Measurements from ENCODE around the gene DCC.

The DCC gene

GRCh38 chr18:53117851-53118250, 777.9 kb downstream of the DCC start:
- no peak for DNase-seq

- DNase-seq: no peak
Measured at GRCh38 chr18:53126210-53126609, 786.2 kb downstream of the DCC start.

DNA sequence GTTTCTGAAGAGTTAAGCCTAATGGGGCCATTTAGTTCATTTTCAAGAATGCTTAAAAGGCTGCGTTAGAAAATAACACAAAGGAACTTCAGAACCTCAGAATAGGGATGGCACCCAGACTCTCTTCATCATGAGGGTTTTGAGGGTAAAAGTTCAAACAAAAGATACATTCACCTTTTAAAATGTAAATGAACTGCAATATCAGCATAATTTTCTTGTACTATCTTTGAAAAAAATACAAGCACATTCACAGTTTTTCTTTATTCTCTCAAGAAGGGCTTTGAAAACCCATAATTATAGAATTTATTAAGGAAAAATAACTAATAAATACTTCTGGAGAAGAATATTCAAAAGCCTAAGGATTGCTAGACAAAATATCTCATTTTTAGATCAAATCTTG, 791.0 kb downstream of the DCC start:
- DNase-seq: no peak

- no peak for DNase-seq
Measured at GRCh38 chr18:53134711-53135110, 794.7 kb downstream of the DCC start.

DNA sequence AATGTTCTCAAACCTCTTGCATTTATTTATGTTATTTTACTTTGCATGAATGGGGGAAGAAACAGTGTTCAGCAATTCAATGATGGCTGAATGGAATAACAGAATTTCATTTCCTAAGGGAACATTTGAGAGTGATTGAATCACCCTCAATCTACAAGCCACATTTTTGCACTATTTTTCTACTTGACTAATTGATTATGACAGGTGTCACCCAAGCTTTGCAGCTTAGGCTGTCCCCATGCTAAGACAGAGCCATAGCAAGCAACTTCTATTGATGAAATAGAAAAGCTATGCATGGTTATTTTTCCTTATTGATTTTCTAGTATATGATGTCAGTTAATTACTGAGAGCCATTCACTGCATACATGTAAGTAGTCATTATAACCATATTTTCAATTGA, 795.7 kb downstream of the DCC start:
- no peak for DNase-seq

DNA sequence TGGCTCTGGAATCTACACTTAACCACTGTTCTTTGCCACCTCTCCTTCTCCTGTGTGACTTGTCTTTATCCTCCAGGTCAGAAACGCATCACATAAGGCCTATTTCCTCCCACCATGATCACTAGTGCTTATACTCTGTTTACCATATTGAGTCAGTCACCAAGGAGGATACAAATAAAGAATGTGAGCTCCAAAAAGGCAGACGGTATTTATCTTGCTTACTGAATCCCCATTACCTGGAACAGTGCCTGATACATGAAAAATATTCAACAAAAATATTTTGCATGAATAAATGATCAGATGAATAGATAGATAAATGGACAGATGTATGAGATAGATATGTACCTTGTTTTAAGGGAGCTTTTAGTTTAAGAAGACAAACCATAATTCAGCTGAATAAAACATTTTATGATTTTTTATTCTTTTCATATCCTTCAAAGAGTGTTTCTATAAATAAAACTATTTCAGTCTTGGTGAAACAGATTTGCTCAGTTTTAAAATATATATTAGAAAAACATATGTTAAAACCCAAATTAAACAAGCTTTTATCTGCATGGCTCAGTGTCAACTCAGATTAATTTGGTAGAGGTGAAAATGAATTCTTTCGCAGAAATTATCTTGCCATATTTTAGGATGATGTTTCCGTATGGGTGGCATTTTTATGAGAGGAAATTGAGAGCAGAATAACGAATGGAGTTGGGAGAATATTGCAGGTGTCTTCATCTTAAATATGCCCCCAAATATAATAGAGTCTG, 799.9 kb downstream of the DCC start:
- peak in 1 of 2 donors; percentile 6 for DNase-seq

- no peak for DNase-seq
Measured at GRCh38 chr18:53142005-53142404, 802.0 kb downstream of the DCC start.

GRCh38 chr18:53147472-53147871, 807.5 kb downstream of the DCC start:
- DNase-seq: no peak

GRCh38 chr18:53148123-53148522, 808.1 kb downstream of the DCC start:
- DNase-seq: no peak

GRCh38 chr18:53152476-53152875, 812.5 kb downstream of the DCC start:
- no peak for DNase-seq

- no peak for DNase-seq
Measured at GRCh38 chr18:53153281-53153680, 813.3 kb downstream of the DCC start.

DNA sequence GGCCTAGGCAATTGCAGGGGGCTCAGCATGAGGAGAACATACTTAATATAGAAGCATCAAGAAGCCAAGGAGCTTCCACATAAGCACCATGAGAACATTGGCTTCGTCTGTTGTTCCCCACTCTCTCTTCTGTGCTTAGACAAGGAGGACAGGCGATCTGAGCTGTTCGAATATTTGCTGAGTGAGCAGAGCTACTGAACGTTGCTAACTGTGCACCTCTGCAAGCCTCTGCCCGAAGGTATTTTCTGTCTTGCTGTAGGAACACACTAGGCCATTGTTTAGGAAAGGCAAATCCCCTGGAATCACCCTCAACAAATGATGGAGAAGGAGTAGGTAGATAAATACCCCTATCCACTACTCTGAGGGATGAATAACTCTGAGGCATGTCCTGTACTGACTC, 813.8 kb downstream of the DCC start:
- no peak for DNase-seq

- DNase-seq: no peak
Measured at GRCh38 chr18:53165770-53166169, 825.8 kb downstream of the DCC start.

DNA sequence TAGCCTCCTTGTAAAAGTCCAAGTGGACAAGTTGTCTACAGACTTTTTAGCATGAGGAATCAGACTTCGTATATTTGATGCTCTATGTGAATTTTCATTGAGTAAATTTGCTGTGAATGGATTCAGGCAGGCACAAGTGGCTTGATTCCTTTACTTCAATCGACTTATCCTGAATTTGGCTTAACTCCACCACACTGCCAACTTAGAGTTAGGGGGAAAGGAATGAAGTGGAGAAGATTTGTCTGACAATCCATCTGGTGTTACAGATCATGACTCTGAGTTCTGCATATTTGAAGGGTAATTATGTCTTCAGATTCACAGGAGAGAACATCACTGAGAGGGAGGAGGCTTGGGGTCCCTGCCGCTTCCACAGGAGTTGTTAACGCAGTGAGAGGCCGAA, 829.3 kb downstream of the DCC start:
- DNase-seq: no peak

DNA sequence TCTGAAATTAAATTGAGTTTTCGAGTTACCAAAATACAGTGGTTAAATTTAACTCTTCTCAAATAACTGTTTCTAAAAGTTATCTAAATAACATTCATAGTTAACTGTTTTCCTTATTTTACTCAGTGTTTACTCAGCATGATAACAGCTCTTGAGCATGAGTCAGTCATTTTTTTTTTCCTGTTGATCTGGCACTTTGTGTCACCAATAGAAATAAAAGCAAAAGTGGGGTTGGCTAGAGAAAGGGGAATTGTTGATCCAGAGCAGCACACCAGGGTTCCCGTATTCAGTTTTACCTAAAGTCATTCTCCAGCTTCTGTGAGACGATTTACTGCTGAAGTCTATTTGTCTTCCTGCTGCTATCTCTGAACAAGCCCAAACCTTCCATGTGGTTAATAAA, 851.6 kb downstream of the DCC start:
- DNase-seq: no peak

DNA sequence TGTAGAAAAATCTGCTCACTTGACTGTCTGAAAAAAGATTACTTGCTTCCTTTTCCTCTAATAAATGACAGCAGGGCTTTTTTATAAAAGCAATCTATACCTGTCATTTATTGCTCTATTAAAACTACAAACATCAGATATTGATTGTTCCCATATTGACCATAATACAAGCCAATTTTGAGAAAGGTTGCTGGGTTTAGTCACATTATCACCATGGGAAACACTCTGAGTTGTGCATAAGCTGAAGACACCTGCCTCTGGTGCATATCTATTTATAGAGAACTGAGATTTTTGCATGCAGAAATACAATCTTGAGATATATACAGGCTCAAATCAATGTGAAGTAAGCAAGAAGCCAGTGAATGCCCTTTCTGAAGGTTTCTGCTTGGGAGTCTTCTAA, 853.9 kb downstream of the DCC start:
- DNase-seq: no peak

- DNase-seq: no peak
Measured at GRCh38 chr18:53219853-53220252, 879.9 kb downstream of the DCC start.

DNA sequence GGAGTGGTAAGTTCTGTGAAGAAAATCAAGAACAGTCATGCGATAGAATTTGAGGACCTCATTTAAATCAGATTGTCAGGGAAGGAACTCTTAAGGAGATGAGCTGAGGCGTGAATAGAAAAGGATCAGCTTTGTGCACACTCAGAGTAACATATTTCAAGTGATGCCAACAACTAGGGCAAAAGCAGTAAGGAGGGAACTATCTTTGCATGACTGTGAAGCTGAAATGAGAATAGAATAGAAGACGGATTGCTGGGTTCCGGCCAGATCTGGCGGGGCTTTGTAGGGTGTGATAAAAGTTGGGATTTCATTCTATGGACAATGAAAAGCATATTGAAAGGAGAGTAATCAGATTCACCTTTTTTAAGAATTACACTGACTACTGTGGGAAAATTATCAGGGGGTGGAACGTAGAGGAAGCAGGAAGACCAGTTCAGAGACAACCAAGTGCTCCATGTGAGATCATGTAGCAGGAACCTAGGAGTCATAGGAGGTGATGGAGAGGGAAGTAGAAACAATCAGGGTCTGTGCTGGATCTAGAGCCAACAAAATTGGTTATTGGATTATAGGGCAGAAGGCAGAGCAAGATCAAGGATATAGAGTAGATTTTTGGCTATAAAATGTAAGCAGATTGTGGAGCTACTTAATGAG, 884.3 kb downstream of the DCC start:
- no peak for DNase-seq

DNA sequence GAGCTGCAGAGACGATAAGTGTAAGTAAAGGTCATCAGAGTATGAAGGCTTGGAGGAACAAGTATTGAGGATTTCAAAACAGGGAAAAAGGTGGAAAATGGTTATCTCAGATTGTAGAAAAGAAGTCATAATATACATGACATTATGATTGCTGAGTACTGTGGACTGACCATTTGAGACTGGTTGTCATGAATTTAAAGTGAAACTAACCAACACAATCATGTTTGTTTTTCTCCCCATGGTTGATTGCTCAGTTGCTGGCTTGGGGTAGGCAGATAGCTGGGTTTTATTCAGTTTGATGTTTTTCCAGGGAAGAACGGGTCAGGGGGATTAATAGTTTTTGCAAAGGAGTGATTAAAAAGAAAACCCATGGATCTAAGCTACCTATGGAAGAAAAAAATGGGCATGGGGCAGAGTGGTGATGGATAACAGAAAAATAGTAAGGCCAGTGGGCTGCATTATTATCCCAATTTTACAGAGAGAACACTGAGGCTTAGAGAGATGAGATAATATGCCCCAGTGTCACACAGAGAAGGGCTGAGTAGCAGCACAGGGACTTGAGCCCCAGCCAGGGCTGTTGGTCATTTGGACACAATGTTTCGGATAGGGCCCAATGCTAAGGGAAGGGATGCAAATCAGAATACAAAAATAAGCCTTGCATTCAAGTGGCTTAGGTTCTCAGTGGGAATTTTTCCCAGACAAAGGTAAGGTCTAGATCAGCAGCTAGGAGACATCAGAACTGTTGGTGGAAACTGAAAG, 885.7 kb downstream of the DCC start:
- DNase-seq: no peak

DNA sequence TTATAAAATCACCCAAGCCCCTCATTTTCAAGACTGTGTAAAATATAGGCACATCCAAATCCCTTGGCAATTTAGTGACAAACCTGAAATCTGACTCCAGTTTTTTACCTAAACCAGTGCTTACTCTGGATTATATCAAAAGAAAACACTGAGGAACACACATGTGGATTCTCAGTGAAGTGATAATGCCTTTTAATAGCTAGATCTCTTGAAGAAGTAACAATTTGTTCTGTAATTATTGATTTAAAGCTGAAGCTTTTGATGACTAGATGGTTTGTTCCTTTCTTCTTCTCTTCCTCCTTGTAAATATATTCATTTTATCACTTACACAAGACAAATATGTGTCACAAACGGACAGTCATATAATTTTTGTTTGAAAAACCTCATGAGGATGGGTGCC, 894.6 kb downstream of the DCC start:
- DNase-seq: no peak

GRCh38 chr18:53241161-53241560, 901.2 kb downstream of the DCC start:
- DNase-seq: no peak

DNA sequence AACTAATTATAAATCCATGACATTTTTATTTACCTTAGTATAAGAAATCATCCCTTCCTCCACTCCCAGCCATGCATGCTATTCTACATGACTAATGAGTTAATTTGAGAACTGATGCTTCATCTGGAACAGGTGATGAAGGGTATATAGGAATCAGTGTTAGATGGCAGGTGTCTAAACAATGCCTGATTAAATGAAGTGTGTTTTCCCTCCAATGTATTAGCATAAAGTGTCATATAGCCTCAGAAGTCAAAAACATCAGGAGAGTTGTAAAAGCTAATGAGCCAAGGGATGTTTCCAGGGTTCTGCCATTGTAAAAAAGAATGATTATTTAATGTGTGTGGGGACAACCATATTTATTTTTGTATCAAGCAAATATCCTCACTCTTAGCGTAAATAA, 913.8 kb downstream of the DCC start:
- DNase-seq: no peak

DNA sequence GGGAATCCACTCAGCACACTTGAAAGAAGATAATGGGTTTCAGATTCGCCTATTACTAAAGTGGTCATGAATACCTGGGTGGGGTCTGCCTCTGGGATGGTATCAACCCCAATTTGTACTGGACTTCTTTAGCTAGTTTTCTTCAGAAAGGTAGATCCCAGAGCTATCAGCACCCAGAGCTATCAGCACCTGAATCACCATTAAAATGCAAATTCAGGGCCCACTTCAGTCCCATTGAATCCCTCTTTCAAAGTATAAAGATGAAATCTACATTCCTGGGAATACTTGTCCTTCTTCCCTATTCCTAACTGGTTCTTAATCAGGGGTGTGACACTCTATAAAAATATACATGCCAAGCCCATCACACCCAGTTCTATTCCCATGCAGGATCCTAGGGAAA, 914.3 kb downstream of the DCC start:
- DNase-seq: no peak

GRCh38 chr18:53261241-53261640, 921.2 kb downstream of the DCC start:
- no peak for DNase-seq
